CMK (cell line): ENCODE data around the gene CR1.
"Not testable (repeated sequence)": the region's sequence is repeated elsewhere in the genome, so short reads cannot be mapped to it uniquely, and the experiment has no call there.

Experiments used
- DNase-seq: peaks from one replicate; pipeline ENCODE4 v3.0.0-alpha.2; 2010; ENCODE audit warnings: low read depth

Gene CR1

GRCh38 chr1:207676153-207676552, 180.2 kb downstream of the CR1 start:
- DNase-seq, result no peak

- peak; percentile 14 for DNase-seq
These were observed 184.8 kb downstream of the CR1 start for GRCh38 chr1:207680590-207681388.

- not testable (repeated sequence) for DNase-seq
These were observed 187.0 kb downstream of the CR1 start for GRCh38 chr1:207682872-207683434.

GRCh38 chr1:207690551-207690950, 194.6 kb downstream of the CR1 start:
- DNase-seq, result not testable (repeated sequence)

GRCh38 chr1:207691010-207691409, 195.1 kb downstream of the CR1 start:
- no peak for DNase-seq
